Cardiac muscle cell (in vitro differentiated cells and primary cell): Measurements from ENCODE around the gene SMIM26. TPM values are rescaled to one million over a fixed set of nuclear protein-coding genes. Genes with fewer than 3 reads are reported as not detected.

Experiments used
- DNase-seq, 2 donors: peaks; one replicate each; pipeline versions ENCODE4 v3.0.0 to v3.0.0-alpha.2; 2010 to 2017; ENCODE audit warnings: low read depth in 1 of 2, low spot score in 1 of 2
- H3K27ac ChIP-seq: fragments of 200-600 bp; sonication (generic); 2 replicates; pipeline ENCODE4 v1.5.1; 2016
- H3K27me3 ChIP-seq: fragments of 200-600 bp; sonication (generic); 2 replicates; pipeline ENCODE4 v1.6.0; 2016; ENCODE audit warnings: control low read depth
- H3K36me3 ChIP-seq: fragments of 200-600 bp; sonication (generic); 2 replicates; pipeline ENCODE4 v1.5.1; 2016; ENCODE audit warnings: control low read depth
- H3K4me1 ChIP-seq: fragments of 200-600 bp; sonication (generic); 2 replicates; pipeline ENCODE4 v1.8.1; 2017; ENCODE audit warnings: low read depth, mild to moderate bottlenecking, mixed run types
- H3K4me3 ChIP-seq: fragments of 200-600 bp; sonication (generic); 2 replicates; pipeline ENCODE4 v1.5.1; 2016; ENCODE audit warnings: mild to moderate bottlenecking
- H3K9me3 ChIP-seq: fragments of 200-600 bp; sonication (generic); 2 replicates; pipeline ENCODE4 v1.5.1; 2017; ENCODE audit warnings: low read depth, mild to moderate bottlenecking, control low read depth
- polyA plus RNA-seq: library from polyadenylated mRNA; unstranded; fragments of >200 nt; fragmentation: Nextera tagmentation; extraction: Ambion mirVana; gene quantifications from 2 replicates; pipeline ENCODE4 v1.2.1, GENCODE V29; 2016
- total RNA-seq: library from RNA; depleted of rRNA; stranded (reverse); fragments of >200 nt; gene quantifications from 2 replicates; pipeline ENCODE4 v1.2.3, GENCODE V29; 2016
- TF ChIP-seq, protein P1 (sequence below): IDR thresholded peaks from 2 replicates; pipeline ENCODE4 v1.5.1; 2012; ENCODE audit warnings: low read depth, mild to moderate bottlenecking, low read length

Gene SMIM26
- total and polyA plus RNA-seq, 2 experiments from 2014 or later = 152 to 167 TPM

DNA sequence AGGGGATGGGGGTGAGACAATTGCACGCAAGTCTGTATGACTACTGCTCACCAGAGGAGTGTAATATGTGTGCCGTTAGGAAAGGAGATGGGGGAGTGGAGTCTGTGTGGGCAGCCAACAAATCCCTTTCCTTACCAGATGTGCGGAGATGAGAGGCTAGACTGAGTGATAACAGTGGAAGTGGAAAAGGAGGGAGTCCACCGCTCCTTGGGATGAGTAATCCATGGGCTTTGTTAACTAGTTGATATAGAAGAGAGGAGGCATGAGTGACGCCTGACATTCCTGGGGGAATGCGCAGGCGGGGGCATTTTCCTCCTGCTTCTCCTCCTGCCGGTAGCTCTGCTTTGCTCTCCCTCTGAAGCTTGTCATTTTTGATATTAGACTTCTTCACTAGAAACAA is 13.5 kb upstream of the SMIM26 start:
- TF ChIP-seq, protein P1, sequence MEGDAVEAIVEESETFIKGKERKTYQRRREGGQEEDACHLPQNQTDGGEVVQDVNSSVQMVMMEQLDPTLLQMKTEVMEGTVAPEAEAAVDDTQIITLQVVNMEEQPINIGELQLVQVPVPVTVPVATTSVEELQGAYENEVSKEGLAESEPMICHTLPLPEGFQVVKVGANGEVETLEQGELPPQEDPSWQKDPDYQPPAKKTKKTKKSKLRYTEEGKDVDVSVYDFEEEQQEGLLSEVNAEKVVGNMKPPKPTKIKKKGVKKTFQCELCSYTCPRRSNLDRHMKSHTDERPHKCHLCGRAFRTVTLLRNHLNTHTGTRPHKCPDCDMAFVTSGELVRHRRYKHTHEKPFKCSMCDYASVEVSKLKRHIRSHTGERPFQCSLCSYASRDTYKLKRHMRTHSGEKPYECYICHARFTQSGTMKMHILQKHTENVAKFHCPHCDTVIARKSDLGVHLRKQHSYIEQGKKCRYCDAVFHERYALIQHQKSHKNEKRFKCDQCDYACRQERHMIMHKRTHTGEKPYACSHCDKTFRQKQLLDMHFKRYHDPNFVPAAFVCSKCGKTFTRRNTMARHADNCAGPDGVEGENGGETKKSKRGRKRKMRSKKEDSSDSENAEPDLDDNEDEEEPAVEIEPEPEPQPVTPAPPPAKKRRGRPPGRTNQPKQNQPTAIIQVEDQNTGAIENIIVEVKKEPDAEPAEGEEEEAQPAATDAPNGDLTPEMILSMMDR = no peak
- peak in 1 of 2 donors; percentile 31 for DNase-seq
- Histone ChIP-seq H3K36me3 (peaks cover 28% of the 10 kb centered on the region), H3K4me1 (no peaks in the 10 kb centered on the region), H3K27me3 (no peaks in the 10 kb centered on the region), H3K27ac (no peak overlapping the region), H3K4me3 (no peak overlapping the region), H3K9me3 (no peaks in the 10 kb centered on the region)

DNA sequence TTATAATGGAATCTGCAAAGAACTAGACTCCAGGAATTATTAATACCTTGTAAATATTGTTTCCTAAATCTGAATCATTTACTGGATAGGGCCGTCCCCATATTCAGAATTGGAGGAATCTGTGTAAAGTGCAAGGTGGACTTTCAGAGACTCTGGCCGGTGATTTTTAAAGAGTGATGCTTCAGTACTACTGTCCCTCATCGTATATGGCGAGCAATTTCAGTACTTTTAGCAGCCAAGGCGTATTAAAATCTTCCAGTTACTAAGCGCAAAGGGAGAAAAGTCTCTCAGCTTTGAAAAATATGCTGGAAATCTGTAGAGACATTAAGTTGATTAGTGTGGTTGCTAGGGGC is 483 bp downstream of the SMIM26 start:
- Histone ChIP-seq H3K36me3 (peaks cover 9% of the 10 kb centered on the region), H3K27ac (peak overlapping the region; percentile 86), H3K27me3 (no peaks in the 10 kb centered on the region), H3K4me1 (peaks cover 5% of the 10 kb centered on the region), H3K4me3 (peak overlapping the region; percentile 68), H3K9me3 (no peaks in the 10 kb centered on the region)
- TF ChIP-seq, protein P1 = no peak
- peak in 1 of 2 donors; percentile 6 for DNase-seq

DNA sequence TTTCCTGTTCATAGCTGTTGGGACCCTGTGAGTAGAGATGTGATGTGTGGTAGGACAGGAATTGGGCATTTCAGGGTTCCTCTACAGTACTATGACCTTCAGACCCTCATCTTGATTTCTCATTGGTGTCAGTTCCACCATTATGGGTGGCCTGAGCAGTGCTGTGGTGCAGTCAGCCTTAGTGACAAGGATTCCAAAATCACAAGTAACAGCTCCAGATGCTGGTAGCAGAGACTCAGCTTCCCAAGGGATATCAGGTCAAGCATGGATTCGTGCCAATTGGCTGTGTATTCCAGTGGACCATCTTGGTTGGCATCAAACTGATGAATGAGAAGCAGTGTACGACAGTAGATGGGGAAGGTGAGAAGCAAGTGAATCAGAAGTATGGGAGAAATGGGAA is 3.8 kb downstream of the SMIM26 start:
- no peak for DNase-seq
- no peaks in the 10 kb centered on the region for H3K27me3 ChIP-seq
- H3K9me3 ChIP-seq = no peaks in the 10 kb centered on the region
- H3K4me1 ChIP-seq = peaks cover 5% of the 10 kb centered on the region
- H3K4me3 ChIP-seq = no peak overlapping the region
- peaks cover 9% of the 10 kb centered on the region for H3K36me3 ChIP-seq
- TF ChIP-seq, protein P1 = no peak
- no peak overlapping the region for H3K27ac ChIP-seq

DNA sequence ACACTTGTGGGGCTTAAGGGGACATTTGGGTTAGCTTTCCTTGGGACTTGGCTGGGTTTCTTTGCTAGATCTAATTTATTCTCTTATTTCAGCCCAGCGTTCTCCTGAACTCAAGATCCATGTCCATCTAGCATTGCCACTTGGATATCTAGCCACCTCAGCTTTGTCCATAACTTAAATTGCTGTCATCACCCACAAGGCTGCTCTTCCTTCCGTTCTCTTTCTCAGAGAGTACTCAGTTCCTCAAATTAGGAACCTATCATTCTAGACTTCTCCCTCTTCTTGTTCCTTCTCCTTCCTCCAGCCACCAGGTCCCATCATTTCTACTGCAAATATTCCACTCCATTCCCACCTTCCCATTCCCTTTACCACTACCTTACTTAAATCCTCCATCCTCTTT is 4.3 kb downstream of the SMIM26 start:
- Histone ChIP-seq H3K4me3 (no peak overlapping the region), H3K36me3 (peaks cover 9% of the 10 kb centered on the region), H3K9me3 (no peaks in the 10 kb centered on the region), H3K4me1 (peaks cover 5% of the 10 kb centered on the region), H3K27ac (no peak overlapping the region), H3K27me3 (no peaks in the 10 kb centered on the region)
- no peak for DNase-seq
- TF ChIP-seq, protein P1 = no peak

DNA sequence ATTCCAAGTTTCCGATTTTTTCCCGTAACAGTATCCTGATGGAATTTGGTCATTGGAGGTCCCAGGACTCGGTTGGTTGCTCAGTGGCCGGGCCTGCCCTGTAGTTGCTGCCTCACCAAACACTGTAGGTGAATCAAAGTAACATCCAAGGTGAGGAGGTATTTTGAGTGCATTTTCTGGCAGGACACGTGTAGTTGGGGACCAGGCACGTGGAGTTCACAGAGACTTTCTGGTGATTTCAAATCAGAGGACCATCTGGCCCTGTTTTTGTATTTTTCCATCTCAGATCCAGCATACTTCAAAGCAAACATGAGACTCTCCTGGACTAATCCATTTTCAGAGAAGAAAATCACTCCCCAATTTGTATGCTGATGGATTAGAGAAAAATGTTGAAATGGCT is 10.7 kb downstream of the SMIM26 start:
- TF ChIP-seq, protein P1 = no peak
- H3K36me3 ChIP-seq = no peaks in the 10 kb centered on the region
- no peak overlapping the region for H3K27ac ChIP-seq
- H3K27me3 ChIP-seq = no peaks in the 10 kb centered on the region
- no peak for DNase-seq
- no peaks in the 10 kb centered on the region for H3K9me3 ChIP-seq
- no peaks in the 10 kb centered on the region for H3K4me1 ChIP-seq
- no peak overlapping the region for H3K4me3 ChIP-seq

DNA sequence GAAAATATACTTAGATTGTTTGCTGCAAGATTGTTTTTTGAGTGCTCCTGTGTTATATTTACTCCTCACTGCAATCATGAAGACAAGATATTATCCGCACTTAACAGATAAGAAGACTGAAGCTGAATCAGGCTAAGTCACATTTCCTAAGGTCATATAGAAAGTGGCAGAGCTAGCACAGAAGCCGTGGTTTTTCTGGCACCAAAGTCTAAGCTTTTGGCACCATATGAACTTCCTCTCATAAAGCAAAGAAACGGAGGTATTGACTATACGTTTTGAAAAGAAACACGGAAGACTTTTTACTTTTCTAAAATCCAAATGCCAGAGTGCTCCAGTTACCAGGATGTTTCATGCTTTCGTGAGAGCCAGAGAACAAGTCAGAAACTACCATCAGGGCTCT is 11.3 kb downstream of the SMIM26 start:
- Histone ChIP-seq H3K27ac (no peak overlapping the region), H3K4me1 (no peaks in the 10 kb centered on the region), H3K27me3 (no peaks in the 10 kb centered on the region), H3K4me3 (no peak overlapping the region), H3K36me3 (no peaks in the 10 kb centered on the region), H3K9me3 (no peaks in the 10 kb centered on the region)
- DNase-seq = no peak
- TF ChIP-seq, protein P1 = no peak
